HG03159 (cell line): ENCODE results near the gene MC1R.
"Not testable (repeated sequence)": the region's sequence is repeated elsewhere in the genome, so short reads cannot be mapped to it uniquely, and the experiment has no call there.

ENCODE experiments used
- ATAC-seq: cut with Tn5 transposase; IDR thresholded peaks from one replicate; pipeline ENCODE4 v1.9.1; 2021; ENCODE audit warnings: mild to moderate bottlenecking, moderate library complexity; ENCODE audit not compliant: unreplicated experiment

MC1R gene

GRCh38 chr16:89934019-89934418 lies 15.4 kb downstream of the MC1R start:
- ATAC-seq: not testable (repeated sequence)

- no peak for ATAC-seq
Observed at GRCh38 chr16:89934611-89935553, 16.2 kb downstream of the MC1R start.

GRCh38 chr16:89935620-89936019 lies 17.0 kb downstream of the MC1R start:
- ATAC-seq: not testable (repeated sequence)

GRCh38 chr16:89936034-89936433 lies 17.4 kb downstream of the MC1R start:
- no peak for ATAC-seq

GRCh38 chr16:89936508-89936907 lies 17.8 kb downstream of the MC1R start:
- ATAC-seq: no peak

- ATAC-seq: no peak
Observed at GRCh38 chr16:89936981-89937380, 18.3 kb downstream of the MC1R start.

- no peak for ATAC-seq
Observed at GRCh38 chr16:89938175-89938885, 19.7 kb downstream of the MC1R start.

GRCh38 chr16:89944773-89945172 lies 26.1 kb downstream of the MC1R start:
- ATAC-seq: peak; percentile 34

- ATAC-seq: no peak
Observed at GRCh38 chr16:89945654-89946053, 27.0 kb downstream of the MC1R start.

GRCh38 chr16:89946515-89946914 lies 27.9 kb downstream of the MC1R start:
- no peak for ATAC-seq

- ATAC-seq: no peak
Observed at GRCh38 chr16:89949121-89949742, 30.6 kb downstream of the MC1R start.

GRCh38 chr16:89949756-89950155 lies 31.1 kb downstream of the MC1R start:
- ATAC-seq: no peak

- no peak for ATAC-seq
Observed at GRCh38 chr16:89951509-89951908, 32.8 kb downstream of the MC1R start.

GRCh38 chr16:89952049-89952448 lies 33.4 kb downstream of the MC1R start:
- no peak for ATAC-seq

- no peak for ATAC-seq
Observed at GRCh38 chr16:89952551-89952950, 33.9 kb downstream of the MC1R start.

GRCh38 chr16:89953671-89954406 lies 35.2 kb downstream of the MC1R start:
- no peak for ATAC-seq

- no peak for ATAC-seq
Observed at GRCh38 chr16:89954462-89954861, 35.8 kb downstream of the MC1R start.

- ATAC-seq: no peak
Observed at GRCh38 chr16:89955001-89955685, 36.5 kb downstream of the MC1R start.

- no peak for ATAC-seq
Observed at GRCh38 chr16:89956505-89957215, 38.0 kb downstream of the MC1R start.
